GM12864 (cell line): ENCODE data around the gene SIGLEC7.
"Not testable (repeated sequence)": the region's sequence is repeated elsewhere in the genome, so short reads cannot be mapped to it uniquely, and the experiment has no call there.

Experiments used
- DNase-seq: peaks from one replicate; pipeline ENCODE4 v3.0.0-alpha.2; 2011; ENCODE audit warnings: low read depth
- H3K4me3 ChIP-seq: 2 replicates; pipeline ENCODE4 v1.5.1; 2011; ENCODE audit warnings: mild to moderate bottlenecking, low read depth, low read length, control low read depth
- TF ChIP-seq, protein P1 (sequence below): IDR thresholded peaks from 2 replicates; pipeline ENCODE4 v1.5.1; 2011; ENCODE audit warnings: low read depth, mild to moderate bottlenecking, moderate library complexity, low read length, control low read depth, inconsistent platforms; ENCODE audit errors: missing control alignments

The SIGLEC7 gene

DNA sequence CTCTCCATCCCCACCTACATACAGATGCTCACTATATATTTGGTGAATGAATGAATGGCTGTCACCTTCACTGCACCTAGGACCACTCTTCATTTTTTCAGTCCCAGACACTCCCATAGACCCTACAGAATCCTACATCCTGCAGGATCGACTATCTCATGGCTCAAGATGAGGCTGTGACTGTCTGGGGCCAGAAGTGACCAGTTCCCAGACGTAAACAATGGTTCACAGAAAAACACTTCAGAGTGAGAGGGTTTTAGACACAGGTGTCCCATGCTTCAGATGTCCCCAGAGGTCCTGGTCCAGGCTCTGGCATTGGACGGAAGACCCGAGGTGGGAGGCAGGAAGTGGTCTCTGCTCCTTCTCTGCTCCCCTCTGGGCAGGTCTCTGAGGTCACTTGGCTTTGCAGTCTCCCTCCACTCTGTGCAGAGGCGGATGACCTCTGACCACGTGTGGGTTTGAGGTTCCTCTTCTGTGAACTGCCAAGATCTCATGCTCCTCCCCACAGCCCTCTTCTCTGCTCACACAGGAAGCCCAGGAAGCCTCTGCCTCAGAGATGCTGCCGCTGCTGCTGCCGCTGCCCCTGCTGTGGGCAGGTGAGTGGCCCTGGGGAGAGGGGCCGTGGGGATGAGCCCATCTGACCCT, 24.9 kb downstream of the SIGLEC7 start:
- TF ChIP-seq, protein P1, sequence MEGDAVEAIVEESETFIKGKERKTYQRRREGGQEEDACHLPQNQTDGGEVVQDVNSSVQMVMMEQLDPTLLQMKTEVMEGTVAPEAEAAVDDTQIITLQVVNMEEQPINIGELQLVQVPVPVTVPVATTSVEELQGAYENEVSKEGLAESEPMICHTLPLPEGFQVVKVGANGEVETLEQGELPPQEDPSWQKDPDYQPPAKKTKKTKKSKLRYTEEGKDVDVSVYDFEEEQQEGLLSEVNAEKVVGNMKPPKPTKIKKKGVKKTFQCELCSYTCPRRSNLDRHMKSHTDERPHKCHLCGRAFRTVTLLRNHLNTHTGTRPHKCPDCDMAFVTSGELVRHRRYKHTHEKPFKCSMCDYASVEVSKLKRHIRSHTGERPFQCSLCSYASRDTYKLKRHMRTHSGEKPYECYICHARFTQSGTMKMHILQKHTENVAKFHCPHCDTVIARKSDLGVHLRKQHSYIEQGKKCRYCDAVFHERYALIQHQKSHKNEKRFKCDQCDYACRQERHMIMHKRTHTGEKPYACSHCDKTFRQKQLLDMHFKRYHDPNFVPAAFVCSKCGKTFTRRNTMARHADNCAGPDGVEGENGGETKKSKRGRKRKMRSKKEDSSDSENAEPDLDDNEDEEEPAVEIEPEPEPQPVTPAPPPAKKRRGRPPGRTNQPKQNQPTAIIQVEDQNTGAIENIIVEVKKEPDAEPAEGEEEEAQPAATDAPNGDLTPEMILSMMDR = no peak
- no peak for DNase-seq
- no peak overlapping the region for H3K4me3 ChIP-seq

DNA sequence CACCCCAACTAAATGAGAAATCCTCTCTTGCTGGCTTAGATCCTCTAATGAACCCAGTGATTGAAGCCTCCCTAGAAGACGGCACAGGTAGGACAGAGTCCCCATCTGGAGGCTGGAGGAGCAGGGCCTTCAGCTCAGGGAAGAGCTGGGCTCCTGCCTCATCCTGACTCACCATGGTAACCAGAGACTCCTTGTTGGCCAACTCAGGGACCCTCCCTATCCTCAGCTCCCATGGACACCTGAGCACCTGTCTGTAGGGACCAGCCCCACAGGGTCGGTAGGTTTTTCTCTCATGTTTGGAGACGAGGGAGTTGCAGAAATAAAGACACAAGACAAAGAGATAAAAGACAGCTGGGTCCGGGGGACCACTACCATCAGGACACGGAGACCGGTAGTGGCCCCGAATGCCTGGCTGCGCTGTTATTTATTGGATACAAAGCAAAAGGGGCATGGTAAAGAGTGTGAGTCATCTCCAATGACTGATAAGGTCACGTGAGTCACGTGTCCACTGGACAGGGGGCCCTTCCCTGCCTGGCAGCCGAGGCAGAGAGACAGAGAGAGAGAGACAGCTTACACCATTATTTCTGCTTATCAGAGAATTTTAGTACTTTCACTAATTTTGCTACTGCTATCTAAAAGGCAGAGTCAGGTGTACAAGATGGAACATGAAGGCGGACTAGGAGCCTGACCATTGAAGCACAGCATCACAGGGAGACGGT, 26.6 kb downstream of the SIGLEC7 start:
- no peak for DNase-seq
- no peak overlapping the region for H3K4me3 ChIP-seq
- TF ChIP-seq, protein P1 = no peak

DNA sequence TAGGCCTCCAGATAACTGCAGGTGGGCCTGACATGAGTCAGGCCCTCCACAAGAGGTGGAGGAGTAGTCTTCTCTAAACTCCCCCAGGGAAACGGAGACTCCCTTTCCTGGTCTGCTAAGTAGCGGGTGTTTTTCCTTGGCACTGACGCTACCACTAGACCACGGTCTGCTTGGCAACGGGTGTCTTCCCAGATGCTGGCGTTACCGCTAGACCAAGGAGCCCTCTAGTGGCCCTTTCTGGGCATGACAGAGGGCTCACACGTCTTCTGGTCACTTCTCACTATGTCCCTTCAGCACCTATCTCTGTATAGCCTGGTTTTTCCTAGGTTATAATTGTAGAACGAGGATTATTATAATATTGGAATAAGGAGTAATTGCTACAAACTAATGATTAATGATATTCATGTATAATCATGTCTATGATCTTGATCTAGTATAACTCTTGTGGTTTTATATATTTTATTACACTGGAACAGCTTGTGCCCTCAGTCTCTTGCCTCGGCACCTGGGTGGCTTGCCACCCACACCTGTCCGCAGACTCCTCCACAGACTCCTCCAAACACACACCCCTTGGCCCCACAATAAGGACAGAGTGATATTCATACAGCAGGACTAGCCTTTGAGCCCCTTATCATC, 27.3 kb downstream of the SIGLEC7 start:
- not testable (repeated sequence) for H3K4me3 ChIP-seq, DNase-seq
- TF ChIP-seq, protein P1 = peak; percentile 85

DNA sequence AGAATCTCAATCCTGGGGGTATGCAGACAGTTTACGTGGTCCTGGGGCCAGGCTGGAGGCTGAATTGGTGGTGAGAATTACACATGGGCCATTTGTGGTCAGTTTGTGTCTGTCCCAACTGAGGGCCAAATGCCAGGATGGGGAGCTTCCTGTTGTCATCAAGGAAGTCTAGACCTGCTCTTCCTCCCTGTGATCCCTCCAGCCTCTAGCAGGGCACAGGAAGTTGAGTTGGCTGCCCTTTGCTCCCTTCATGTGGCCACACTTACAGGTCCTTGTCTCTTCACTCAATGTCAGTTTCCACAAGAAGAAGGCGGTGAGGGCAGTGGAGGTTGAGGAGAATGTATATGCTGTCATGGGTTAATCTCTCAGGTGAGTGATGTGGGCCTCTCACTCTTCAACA, 30.1 kb downstream of the SIGLEC7 start:
- no peak for DNase-seq
- no peak overlapping the region for H3K4me3 ChIP-seq
- TF ChIP-seq, protein P1 = no peak

DNA sequence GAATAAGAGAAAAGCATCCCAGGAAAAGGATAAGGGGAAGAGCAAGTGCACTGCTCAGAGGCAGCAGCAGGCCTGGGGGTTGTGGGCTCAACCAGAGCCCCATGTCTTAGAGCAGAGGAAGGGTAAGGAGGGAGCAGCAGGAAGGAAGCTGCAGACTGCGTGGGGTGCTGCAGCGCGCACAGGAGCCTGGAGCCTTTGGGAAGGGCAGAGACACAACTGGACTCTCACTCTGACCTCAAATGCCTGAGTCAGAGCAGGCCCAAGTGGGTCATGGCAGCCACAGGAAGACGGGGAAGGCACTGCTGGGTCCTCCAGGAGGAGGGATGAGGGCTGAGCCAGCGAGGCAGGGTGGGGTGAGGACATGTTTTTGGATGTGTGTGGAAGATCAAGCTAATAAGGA, 31.6 kb downstream of the SIGLEC7 start:
- no peak for DNase-seq
- TF ChIP-seq, protein P1 = no peak
- H3K4me3 ChIP-seq = no peak overlapping the region

DNA sequence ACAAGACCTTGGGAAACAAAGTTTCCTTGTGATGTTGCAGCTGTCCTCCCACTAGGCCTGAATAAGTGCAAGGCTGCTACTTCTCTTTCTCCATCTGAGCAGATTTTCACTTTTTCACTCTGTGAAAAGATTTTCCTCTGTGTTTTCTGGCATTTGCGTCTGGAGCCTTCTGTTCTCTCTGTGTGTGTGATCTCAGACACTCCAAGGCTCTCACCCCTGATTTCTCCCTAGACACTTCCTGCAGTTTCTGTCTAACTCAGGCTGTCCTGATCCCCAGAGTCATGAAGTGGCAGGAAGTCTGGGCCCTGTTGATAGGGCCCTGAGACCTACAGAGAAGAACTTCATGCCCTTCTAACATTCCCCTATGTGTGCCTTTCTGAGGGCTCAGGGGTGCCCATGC, 37.2 kb downstream of the SIGLEC7 start:
- H3K4me3 ChIP-seq = no peak overlapping the region
- TF ChIP-seq, protein P1 = no peak
- DNase-seq = no peak
